Activated CD8-positive, alpha-beta memory T cell treated with anti-CD3 and anti-CD28 coated beads, Interleukin-2, amount 10 ng/mL, durations not matched to agents 7 days and 5 days (primary cell): Measurements from ENCODE around the gene WWOX. TPM values are rescaled to one million over a fixed set of nuclear protein-coding genes. Genes with fewer than 3 reads are reported as not detected.

Experiments
- ATAC-seq: fragments of 150-1000 bp; cut with Tn5 transposase; one replicate; pipeline ENCODE4 v1.10.0; 2021; ENCODE audit warnings: moderate library complexity
- CTCF ChIA-PET: fragments of 350-600 bp; sonication (Branson Sonifier 250); formaldehyde crosslinking; loops from one replicate; lab custom pipeline; 2021; ENCODE audit warnings: antibody characterized with exemption; lab: Charles Lee
- DNase-seq: peaks from one replicate; pipeline ENCODE4 v3.0.0-alpha.2; 2020
- H3K27ac Mint-ChIP-seq: one replicate; pipeline ENCODE4 v1.8.0; 2021; ENCODE audit warnings: mild to moderate bottlenecking, mixed read lengths
- H3K27me3 Mint-ChIP-seq: one replicate; pipeline ENCODE4 v1.8.0; 2021; ENCODE audit warnings: mixed read lengths
- H3K36me3 Mint-ChIP-seq: one replicate; pipeline ENCODE4 v1.8.0; 2021; ENCODE audit warnings: mild to moderate bottlenecking, mixed read lengths
- H3K4me1 Mint-ChIP-seq: one replicate; pipeline ENCODE4 v1.8.0; 2021; ENCODE audit warnings: mixed read lengths
- H3K4me3 Mint-ChIP-seq: one replicate; pipeline ENCODE4 v1.8.0; 2021; ENCODE audit warnings: mild to moderate bottlenecking, moderate library complexity, mixed read lengths
- H3K9me3 Mint-ChIP-seq: one replicate; pipeline ENCODE4 v1.8.0; 2022; ENCODE audit warnings: low read depth, mixed read lengths
- total RNA-seq, 2 experiments: library from RNA; stranded (reverse); gene quantifications; one replicate each; pipeline ENCODE4 v1.2.3, GENCODE V29; 2021

Gene WWOX
- total RNA-seq, 2 experiments from 2014 or later = 25.2 to 38.8 TPM

- Mint-ChIP-seq H3K4me3 (no peak overlapping the region), H3K9me3 (no peaks in the 10 kb centered on the region), H3K36me3 (no peaks in the 10 kb centered on the region), H3K27ac (no peak overlapping the region), H3K27me3 (no peaks in the 10 kb centered on the region), H3K4me1 (no peaks in the 10 kb centered on the region)
- DNase-seq = no peak
- ATAC-seq = no peak
- CTCF ChIA-PET = no interaction called here
These were observed 1037.5 kb downstream of the WWOX start for GRCh38 chr16:79136955-79137354.

GRCh38 chr16:79137426-79137939 is 1038.0 kb downstream of the WWOX start:
- H3K36me3 Mint-ChIP-seq = no peaks in the 10 kb centered on the region
- ATAC-seq = no peak
- CTCF ChIA-PET = no interaction called here
- H3K4me1 Mint-ChIP-seq = no peaks in the 10 kb centered on the region
- DNase-seq = no peak
- H3K27me3 Mint-ChIP-seq = no peaks in the 10 kb centered on the region
- no peak overlapping the region for H3K4me3 Mint-ChIP-seq
- no peak overlapping the region for H3K27ac Mint-ChIP-seq
- H3K9me3 Mint-ChIP-seq = no peaks in the 10 kb centered on the region

DNA sequence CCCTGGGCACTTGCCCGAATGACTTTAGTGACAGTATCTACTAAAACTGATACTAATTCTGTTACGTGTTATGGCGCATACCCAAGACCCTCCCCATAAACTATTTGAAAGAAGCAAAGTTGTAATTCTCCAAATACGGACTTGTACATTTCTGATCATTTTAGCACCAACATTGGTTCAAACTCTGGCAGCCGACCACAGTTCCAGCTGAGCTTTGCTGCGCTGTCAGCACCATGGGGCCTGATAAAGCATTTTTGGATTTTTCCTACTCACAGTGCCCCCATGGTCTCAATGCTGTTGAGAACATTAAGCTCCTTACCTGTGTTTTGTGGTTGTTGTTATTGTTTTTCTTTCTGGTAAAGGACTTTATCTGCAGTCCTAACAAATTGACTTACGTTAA is 1040.3 kb downstream of the WWOX start:
- Mint-ChIP-seq H3K27ac (no peak overlapping the region), H3K9me3 (no peaks in the 10 kb centered on the region), H3K36me3 (no peaks in the 10 kb centered on the region), H3K27me3 (no peaks in the 10 kb centered on the region), H3K4me1 (no peaks in the 10 kb centered on the region), H3K4me3 (no peak overlapping the region)
- ATAC-seq = no peak
- no peak for DNase-seq
- CTCF ChIA-PET = no interaction called here

DNA sequence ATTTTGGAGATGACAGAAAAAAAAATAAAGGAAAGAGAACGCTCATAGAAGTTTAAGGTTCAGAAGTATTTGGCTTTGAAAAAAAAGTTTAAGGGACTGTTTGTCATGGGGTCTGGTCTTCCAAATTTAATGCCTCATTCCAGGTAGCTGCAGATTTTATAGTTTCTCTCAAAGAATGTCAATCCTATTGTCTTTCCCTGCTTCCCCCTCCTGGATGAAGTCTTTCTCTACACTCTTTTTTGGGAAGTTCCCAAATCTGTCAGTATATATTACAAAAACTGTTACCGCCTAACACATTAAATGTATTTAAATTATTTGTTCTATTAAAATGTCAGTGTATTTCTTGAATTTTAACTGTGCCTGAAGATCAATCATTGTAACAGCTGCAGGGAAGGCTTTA is 1043.6 kb downstream of the WWOX start:
- Mint-ChIP-seq H3K4me3 (no peak overlapping the region), H3K27ac (no peak overlapping the region), H3K27me3 (no peaks in the 10 kb centered on the region), H3K9me3 (no peaks in the 10 kb centered on the region), H3K4me1 (no peaks in the 10 kb centered on the region), H3K36me3 (no peaks in the 10 kb centered on the region)
- CTCF ChIA-PET = no interaction called here
- ATAC-seq (no peak), DNase-seq (no peak)

- ATAC-seq (no peak), DNase-seq (no peak)
These were observed 1050.7 kb downstream of the WWOX start for GRCh38 chr16:79150151-79150550.

DNA sequence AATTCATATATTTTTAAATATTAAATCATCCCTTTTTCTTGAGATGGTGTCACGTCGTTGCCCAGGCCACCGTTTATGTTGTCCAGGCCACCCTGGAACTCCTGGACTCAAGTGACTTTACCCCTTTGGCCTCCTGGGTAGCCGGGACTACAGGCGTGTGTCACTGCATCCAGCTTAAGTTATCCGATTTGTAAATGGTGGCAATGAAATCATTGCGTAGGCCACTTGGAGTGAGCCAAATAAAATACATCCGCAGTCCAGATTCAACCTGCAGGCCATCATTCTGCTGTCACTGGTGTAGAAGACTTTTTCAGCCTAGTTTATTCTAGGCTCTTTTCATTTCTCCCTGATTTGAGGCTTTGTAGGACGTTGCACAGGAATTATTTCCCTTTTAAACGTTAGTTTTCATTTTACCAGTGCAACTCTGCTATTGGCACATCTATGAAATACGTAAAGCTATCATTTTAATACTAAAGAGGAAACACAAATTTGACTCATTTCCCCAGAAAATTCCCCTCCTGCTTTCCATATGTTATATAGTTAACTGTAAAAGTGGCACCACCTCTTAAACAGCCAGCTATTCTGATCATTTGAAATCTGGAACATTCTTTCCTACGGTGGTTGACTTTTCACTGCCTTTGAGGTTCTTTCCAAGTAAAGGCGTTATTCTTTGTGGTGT is 1051.3 kb downstream of the WWOX start:
- Mint-ChIP-seq H3K36me3 (no peaks in the 10 kb centered on the region), H3K4me1 (peaks cover 4% of the 10 kb centered on the region), H3K9me3 (no peaks in the 10 kb centered on the region), H3K4me3 (no peak overlapping the region), H3K27me3 (no peaks in the 10 kb centered on the region), H3K27ac (no peak overlapping the region)
- DNase-seq (no peak), ATAC-seq (no peak)
- CTCF ChIA-PET = no interaction called here

More at GRCh38 chr16:79150151-79150550, 1050.7 kb downstream of the WWOX start:
- Mint-ChIP-seq H3K4me3 (no peak overlapping the region), H3K4me1 (no peaks in the 10 kb centered on the region), H3K36me3 (no peaks in the 10 kb centered on the region), H3K27ac (no peak overlapping the region), H3K27me3 (no peaks in the 10 kb centered on the region), H3K9me3 (no peaks in the 10 kb centered on the region)
- CTCF ChIA-PET = no interaction called here

- ATAC-seq = no peak
- Mint-ChIP-seq H3K4me1 (peaks cover 30% of the 10 kb centered on the region), H3K4me3 (no peak overlapping the region), H3K27ac (no peak overlapping the region), H3K36me3 (no peaks in the 10 kb centered on the region), H3K9me3 (no peaks in the 10 kb centered on the region), H3K27me3 (no peaks in the 10 kb centered on the region)
- no peak for DNase-seq
- CTCF ChIA-PET = no interaction called here
These were observed 1054.6 kb downstream of the WWOX start for GRCh38 chr16:79154086-79154485.

- H3K4me3 Mint-ChIP-seq = no peak overlapping the region
- CTCF ChIA-PET = no interaction called here
- ATAC-seq = no peak
- no peak overlapping the region for H3K27ac Mint-ChIP-seq
- H3K4me1 Mint-ChIP-seq = peaks cover 30% of the 10 kb centered on the region
- no peak for DNase-seq
- H3K36me3 Mint-ChIP-seq = no peaks in the 10 kb centered on the region
- H3K9me3 Mint-ChIP-seq = no peaks in the 10 kb centered on the region
- H3K27me3 Mint-ChIP-seq = no peaks in the 10 kb centered on the region
These were observed 1056.0 kb downstream of the WWOX start for GRCh38 chr16:79155471-79155870.

DNA sequence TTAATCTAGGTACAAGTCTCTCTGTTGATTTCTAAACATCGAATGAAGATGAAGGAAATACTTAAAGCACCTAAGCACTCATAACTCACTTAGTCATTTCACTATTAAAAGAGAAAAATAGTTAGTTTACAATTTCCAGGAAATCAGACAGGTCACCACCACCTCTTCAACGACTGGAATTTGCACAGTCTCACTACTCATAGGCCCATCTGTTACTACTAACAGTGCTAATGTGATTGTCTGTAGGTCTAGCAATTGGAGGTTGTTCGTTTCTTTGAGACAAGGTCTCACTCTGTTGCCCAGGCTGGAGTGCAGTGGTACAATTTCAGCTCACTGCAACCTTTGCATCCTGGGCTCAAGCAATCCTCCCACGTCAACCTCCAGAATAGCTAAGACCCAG is 1056.5 kb downstream of the WWOX start:
- no peaks in the 10 kb centered on the region for H3K36me3 Mint-ChIP-seq
- no peak overlapping the region for H3K27ac Mint-ChIP-seq

DNA sequence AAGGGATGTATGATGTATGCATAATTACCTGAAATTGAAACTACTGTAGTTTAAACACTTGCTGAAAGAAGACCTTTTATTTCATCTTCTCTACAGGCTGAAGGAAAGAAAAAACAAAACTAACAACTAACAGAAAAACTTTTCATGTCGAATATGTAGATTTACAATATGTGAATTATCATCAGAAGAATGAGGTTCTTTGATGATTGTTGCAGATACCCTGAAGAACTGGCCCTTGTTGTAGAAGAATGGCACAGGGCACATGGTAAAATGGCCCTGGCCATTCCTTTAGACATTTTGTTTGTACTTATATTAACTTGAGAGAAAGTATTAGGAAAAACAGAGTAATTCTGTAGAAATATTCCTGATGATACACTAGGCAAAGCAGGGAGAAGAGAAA is 1057.3 kb downstream of the WWOX start:
- Mint-ChIP-seq H3K4me1 (peaks cover 30% of the 10 kb centered on the region), H3K27ac (peak overlapping the region; percentile 35), H3K4me3 (no peak overlapping the region), H3K9me3 (no peaks in the 10 kb centered on the region), H3K36me3 (no peaks in the 10 kb centered on the region), H3K27me3 (no peaks in the 10 kb centered on the region)
- CTCF ChIA-PET = interaction anchor here (0.6 kb wide), 1 partner anchor 12 kb away, joined by 5 read pairs; no protein-coding TSS in a partner anchor
- ATAC-seq (no peak), DNase-seq (no peak)

More for the DNA sequence above, 1056.5 kb downstream of the WWOX start:
- Mint-ChIP-seq H3K4me1 (peaks cover 30% of the 10 kb centered on the region), H3K27me3 (no peaks in the 10 kb centered on the region), H3K4me3 (no peak overlapping the region), H3K9me3 (no peaks in the 10 kb centered on the region)
- DNase-seq (no peak), ATAC-seq (no peak)
- CTCF ChIA-PET = interaction anchor here (0.6 kb wide), 1 partner anchor 13 kb away, joined by 5 read pairs; no protein-coding TSS in a partner anchor

- Mint-ChIP-seq H3K9me3 (no peaks in the 10 kb centered on the region), H3K4me1 (peaks cover 31% of the 10 kb centered on the region), H3K27me3 (no peaks in the 10 kb centered on the region), H3K36me3 (no peaks in the 10 kb centered on the region), H3K27ac (no peak overlapping the region), H3K4me3 (no peak overlapping the region)
- no peak for ATAC-seq
- no peak for DNase-seq
- CTCF ChIA-PET = no interaction called here
These were observed 1058.9 kb downstream of the WWOX start for GRCh38 chr16:79158337-79158736.

DNA sequence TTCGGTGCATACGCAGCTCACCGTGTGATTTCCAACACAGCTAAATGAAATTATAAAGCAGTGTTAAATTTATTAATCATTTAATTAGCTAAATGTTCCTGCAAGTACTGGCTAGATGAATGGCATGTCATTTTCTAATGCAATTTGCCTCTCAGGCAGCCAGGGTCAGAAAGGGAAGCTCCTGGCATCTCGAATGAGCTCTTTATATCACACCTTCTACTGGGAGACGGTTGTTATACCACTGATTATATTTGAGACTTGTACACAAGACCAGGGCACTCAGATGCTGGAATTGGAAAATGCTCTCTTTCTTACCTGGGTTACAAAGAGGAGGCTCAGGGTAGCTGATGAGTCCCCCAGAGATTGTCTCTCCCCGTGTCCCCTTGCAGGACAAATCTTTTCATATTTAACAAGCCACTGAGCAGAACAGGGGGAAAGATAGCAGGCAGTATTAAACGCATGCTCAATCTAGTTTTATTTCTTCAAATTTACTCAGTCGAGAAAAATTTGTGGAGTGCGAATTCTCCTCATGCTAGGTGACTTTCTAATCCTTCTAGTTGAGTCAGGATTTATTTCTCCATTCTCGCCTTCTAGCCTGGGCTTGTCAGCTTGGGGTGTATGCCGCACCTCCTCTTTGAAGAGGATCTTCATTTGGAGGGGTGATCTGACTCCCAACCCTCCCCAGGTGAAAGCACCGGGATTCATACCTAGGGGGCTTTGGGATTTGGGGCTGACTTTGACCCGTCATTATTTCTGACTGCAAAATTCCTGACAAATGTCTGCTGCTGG is 1060.0 kb downstream of the WWOX start:
- no peaks in the 10 kb centered on the region for H3K36me3 Mint-ChIP-seq
- CTCF ChIA-PET = no interaction called here
- no peaks in the 10 kb centered on the region for H3K27me3 Mint-ChIP-seq
- no peak overlapping the region for H3K27ac Mint-ChIP-seq
- H3K4me3 Mint-ChIP-seq = no peak overlapping the region
- DNase-seq = no peak
- peaks cover 37% of the 10 kb centered on the region for H3K4me1 Mint-ChIP-seq
- no peaks in the 10 kb centered on the region for H3K9me3 Mint-ChIP-seq
- ATAC-seq = no peak

GRCh38 chr16:79162977-79163376 is 1063.5 kb downstream of the WWOX start:
- ATAC-seq (no peak), DNase-seq (no peak)
- H3K4me3 Mint-ChIP-seq = no peak overlapping the region
- peaks cover 11% of the 10 kb centered on the region for H3K4me1 Mint-ChIP-seq
- H3K27ac Mint-ChIP-seq = no peak overlapping the region
- peaks cover 4% of the 10 kb centered on the region for H3K36me3 Mint-ChIP-seq
- H3K27me3 Mint-ChIP-seq = no peaks in the 10 kb centered on the region
- peaks cover 3% of the 10 kb centered on the region for H3K9me3 Mint-ChIP-seq
- CTCF ChIA-PET = interaction anchor here (0.8 kb wide), 1 partner anchor 11 kb away, joined by 3 read pairs; no protein-coding TSS in a partner anchor
